Transverse colon (tissue), 4 donors: ENCODE results near the gene ADH5.

ENCODE experiments used
- POLR2A ChIP-seq: fragments of 450-650 bp; IDR thresholded peaks from one replicate; pipeline ENCODE4 v1.6.1; 2016; ENCODE audit warnings: antibody characterized with exemption, mild to moderate bottlenecking, moderate library complexity
- POLR2AphosphoS5 ChIP-seq, 3 donors: sonication (generic); formaldehyde crosslinking; IDR thresholded peaks; one replicate each; pipeline ENCODE4 v1.6.1; 2016; ENCODE audit warnings: antibody characterized with exemption in 3 of 3
- TF ChIP-seq, protein P1 (sequence below), 5 experiments: fragments of 200-600 bp in 3 of 5; fragments of 450-650 bp in 2 of 5; sonication (generic) in 3 of 5; IDR thresholded peaks; 1 replicate in 2 of 5; 2 replicates in 3 of 5; pipeline ENCODE4 v1.5.1; 2016 to 2017; ENCODE audit warnings: antibody characterized with exemption in 5 of 5, inconsistent platforms in 3 of 5, mild to moderate bottlenecking in 2 of 5, moderate library complexity in 1 of 5

DNA sequence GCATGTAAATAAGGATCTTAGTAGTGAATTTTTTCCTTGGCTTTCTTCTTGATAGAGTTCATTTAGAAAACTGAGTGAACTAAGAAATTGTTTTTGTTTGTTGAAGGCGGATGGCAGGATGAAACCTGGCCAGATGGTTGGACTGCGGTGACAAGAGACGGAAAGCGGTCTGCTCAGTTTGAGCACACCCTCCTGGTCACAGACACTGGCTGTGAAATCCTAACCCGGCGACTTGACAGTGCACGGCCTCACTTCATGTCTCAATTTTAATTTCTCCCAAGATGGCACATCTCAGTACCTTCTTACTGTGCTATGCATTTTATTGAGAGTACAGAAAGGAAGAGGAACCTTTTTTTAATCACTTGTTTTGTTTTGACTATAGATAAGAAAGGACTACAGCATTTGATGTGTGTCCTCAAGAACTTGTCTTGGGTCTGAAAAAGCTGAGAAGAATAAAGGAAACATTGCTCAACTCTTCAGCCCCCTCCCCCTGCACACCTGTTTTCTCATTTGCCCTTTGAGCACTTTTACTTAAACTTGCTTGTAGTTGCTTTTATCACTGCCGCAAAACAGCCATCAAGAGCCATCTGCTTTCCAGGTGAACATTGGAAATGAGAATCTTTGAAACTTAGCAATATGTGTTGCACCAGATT, 27.4 kb downstream of the ADH5 start:
- TF ChIP-seq, protein P1, sequence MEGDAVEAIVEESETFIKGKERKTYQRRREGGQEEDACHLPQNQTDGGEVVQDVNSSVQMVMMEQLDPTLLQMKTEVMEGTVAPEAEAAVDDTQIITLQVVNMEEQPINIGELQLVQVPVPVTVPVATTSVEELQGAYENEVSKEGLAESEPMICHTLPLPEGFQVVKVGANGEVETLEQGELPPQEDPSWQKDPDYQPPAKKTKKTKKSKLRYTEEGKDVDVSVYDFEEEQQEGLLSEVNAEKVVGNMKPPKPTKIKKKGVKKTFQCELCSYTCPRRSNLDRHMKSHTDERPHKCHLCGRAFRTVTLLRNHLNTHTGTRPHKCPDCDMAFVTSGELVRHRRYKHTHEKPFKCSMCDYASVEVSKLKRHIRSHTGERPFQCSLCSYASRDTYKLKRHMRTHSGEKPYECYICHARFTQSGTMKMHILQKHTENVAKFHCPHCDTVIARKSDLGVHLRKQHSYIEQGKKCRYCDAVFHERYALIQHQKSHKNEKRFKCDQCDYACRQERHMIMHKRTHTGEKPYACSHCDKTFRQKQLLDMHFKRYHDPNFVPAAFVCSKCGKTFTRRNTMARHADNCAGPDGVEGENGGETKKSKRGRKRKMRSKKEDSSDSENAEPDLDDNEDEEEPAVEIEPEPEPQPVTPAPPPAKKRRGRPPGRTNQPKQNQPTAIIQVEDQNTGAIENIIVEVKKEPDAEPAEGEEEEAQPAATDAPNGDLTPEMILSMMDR (IDR thresholded peaks at IDR 0.05) = no peak
- TF ChIP-seq POLR2AphosphoS5 (IDR thresholded peaks at IDR 0.05) (no peak), POLR2A (no peak)
